Activated T-cell treated with anti-CD3 and anti-CD28 coated beads, Interleukin-2, amount 50 U/mL, for 72 hours (primary cell): ENCODE data around the gene ZG16. TPM values are rescaled to one million over a fixed set of nuclear protein-coding genes. Genes with fewer than 3 reads are reported as not detected.

Experiments used
- ATAC-seq, 2 donors: fragments of 150-1000 bp; cut with Tn5 transposase; replicated peaks in 1 of 2; 2 replicates each; pipeline ENCODE4 v1.10.0; 2021; ENCODE audit warnings: moderate library complexity in 2 of 2, mild to moderate bottlenecking in 1 of 2
- DNase-seq, 2 donors: peaks; one replicate each; pipeline ENCODE4 v3.0.0; 2021 to 2022; ENCODE audit warnings: mixed read lengths in 1 of 2
- H3K27ac Mint-ChIP-seq: one replicate; pipeline ENCODE4 v1.8.0; 2022; ENCODE audit warnings: mild to moderate bottlenecking, moderate library complexity, mixed read lengths
- H3K27me3 Mint-ChIP-seq: one replicate; pipeline ENCODE4 v1.8.0; 2022; ENCODE audit warnings: low read depth, mixed read lengths
- H3K36me3 Mint-ChIP-seq, 2 donors: one replicate each; pipeline ENCODE4 v1.8.0; 2022; ENCODE audit warnings: mixed read lengths in 2 of 2, mild to moderate bottlenecking in 1 of 2; ENCODE audit not compliant: insufficient read depth in 2 of 2
- H3K4me1 Mint-ChIP-seq: one replicate; pipeline ENCODE4 v1.8.0; 2022; ENCODE audit warnings: low read depth, mixed read lengths
- H3K4me3 Mint-ChIP-seq, 2 donors: one replicate each; pipeline ENCODE4 v1.8.0; 2022; ENCODE audit warnings: mild to moderate bottlenecking in 2 of 2, mixed read lengths in 2 of 2, moderate library complexity in 2 of 2
- H3K9me3 Mint-ChIP-seq, 2 donors: one replicate each; pipeline ENCODE4 v1.8.0; 2022; ENCODE audit warnings: mixed read lengths in 2 of 2
- total RNA-seq, 2 donors: library from RNA; stranded (reverse); gene quantifications; one replicate each; pipeline ENCODE4 v1.2.3, GENCODE V29; 2022

ZG16 gene
- total RNA-seq, 2 donors from 2014 or later, result not detected

DNA sequence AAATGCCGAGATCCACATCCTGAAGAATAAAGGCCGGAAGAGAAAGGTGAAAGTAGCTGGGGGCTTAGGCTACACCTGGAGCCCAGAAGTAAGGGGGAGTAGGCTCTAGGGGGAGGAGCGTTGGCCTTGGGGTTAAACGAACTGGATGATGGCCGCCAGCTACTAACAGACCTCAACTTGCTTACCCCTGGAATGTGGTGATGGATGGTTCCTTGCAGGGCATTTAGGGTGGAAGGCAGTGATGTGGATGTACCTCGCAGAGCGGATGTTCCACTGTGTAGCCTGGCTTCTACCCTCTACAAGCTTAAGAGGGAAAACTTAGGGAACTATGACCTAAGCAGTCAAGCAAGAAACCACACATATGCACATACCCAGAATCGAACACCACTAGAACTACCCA is 26.0 kb downstream of the ZG16 start:
- peaks cover 11 to 25% of the 10 kb centered on the region in 2 donors for H3K36me3 Mint-ChIP-seq
- DNase-seq, result no peak
- H3K9me3 Mint-ChIP-seq, result no peaks in the 10 kb centered on the region

DNA sequence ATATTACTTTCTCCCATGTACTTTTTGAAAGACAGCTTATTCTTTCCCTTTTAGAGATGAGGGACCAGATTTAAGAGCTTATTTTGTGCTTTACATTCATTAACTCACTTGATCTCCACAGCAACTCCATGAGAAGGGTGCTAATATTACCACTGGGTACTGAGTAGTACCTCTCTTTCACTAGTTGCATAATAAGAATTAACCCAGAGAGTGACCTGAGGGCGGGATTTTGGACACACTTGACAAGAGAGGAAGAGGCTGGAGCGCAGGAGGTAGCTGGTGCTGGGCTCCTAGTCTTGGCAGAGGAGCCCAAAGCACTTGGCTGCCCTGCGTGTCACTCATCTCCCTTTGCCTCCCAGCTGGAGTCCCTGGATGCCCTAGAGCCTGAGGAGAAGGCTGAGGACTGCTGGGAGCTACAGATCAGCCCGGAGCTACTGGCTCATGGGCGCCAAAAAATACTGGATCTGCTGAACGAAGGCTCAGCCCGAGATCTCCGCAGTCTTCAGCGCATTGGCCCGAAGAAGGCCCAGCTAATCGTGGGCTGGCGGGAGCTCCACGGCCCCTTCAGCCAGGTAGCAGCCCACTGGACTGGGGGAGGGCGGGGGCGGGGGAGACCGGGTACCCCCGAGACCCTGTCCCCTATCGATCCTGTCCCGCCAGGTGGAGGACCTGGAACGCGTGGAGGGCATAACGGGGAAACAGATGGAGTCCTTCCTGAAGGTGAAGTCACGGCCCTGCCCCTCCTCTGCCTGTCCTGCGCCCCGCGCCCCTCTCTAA is 26.6 kb downstream of the ZG16 start:
- DNase-seq (peak in 1 of 2 donors; percentile 15), ATAC-seq (no peak)
- H3K4me1 Mint-ChIP-seq, result peaks cover 35% of the 10 kb centered on the region
- no peaks in the 10 kb centered on the region for H3K27me3 Mint-ChIP-seq
- H3K27ac Mint-ChIP-seq, result peak overlapping the region; percentile 100
- peaks cover 11 to 25% of the 10 kb centered on the region in 2 donors for H3K36me3 Mint-ChIP-seq
- H3K9me3 Mint-ChIP-seq, result no peaks in the 10 kb centered on the region
- peak overlapping the region; percentile 97 to 99 for H3K4me3 Mint-ChIP-seq

More for the DNA sequence above, 26.0 kb downstream of the ZG16 start:
- Mint-ChIP-seq H3K27ac (peak overlapping the region; percentile 100), H3K4me1 (peaks cover 32% of the 10 kb centered on the region), H3K27me3 (no peaks in the 10 kb centered on the region), H3K4me3 (peak overlapping the region; percentile 97 to 99)
- no peak for ATAC-seq

DNA sequence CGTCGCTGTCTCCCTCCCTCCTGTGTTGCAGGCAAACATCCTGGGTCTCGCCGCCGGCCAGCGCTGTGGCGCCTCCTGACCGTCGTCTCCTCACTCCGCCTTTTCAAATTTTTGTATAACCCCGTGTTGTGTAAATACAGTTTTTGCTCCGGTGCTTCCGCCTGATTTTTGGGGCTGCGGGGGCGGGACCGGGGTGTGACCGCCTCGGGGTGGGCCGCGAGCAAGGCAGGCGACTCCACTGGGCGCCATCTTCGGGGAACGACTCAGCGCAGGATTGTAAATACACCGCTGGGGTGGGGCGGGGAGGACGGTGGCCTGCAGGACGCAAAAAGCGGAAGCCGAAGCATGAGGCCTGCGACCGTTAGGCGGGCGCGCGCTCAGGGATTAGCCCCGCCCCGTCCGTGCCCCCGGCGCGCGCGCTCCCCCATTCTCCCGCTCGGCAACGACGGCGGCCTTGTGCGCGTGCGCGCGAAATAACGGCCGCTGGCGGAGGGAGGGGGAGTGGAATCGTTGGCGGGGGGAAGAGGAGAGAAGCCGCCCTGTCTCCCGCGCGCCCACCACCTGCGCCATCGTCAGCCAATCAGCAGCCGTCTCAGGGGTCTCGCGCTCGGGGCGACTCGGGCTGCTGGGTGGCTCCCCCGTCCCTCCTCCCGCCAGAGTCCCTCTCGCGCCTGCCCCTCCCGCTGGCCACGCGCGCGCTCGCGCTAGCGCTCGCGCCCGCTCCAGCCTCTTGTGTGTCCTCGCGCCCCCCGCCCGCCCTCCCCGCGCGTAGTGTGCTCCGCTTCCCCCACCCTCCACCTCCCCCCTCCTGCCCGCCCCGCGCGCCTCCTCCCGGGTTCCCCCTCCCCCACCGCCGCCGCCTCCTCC is 27.4 kb downstream of the ZG16 start:
- peak overlapping the region; percentile 97 to 99 for H3K4me3 Mint-ChIP-seq
- DNase-seq (peak; percentile 98), ATAC-seq (peak; percentile 64 to 70)
- H3K27me3 Mint-ChIP-seq, result no peaks in the 10 kb centered on the region
- H3K9me3 Mint-ChIP-seq, result no peaks in the 10 kb centered on the region
- peak overlapping the region; percentile 99 for H3K27ac Mint-ChIP-seq
- peaks cover 43% of the 10 kb centered on the region for H3K4me1 Mint-ChIP-seq
- H3K36me3 Mint-ChIP-seq, result peaks cover 13 to 30% of the 10 kb centered on the region in 2 donors

DNA sequence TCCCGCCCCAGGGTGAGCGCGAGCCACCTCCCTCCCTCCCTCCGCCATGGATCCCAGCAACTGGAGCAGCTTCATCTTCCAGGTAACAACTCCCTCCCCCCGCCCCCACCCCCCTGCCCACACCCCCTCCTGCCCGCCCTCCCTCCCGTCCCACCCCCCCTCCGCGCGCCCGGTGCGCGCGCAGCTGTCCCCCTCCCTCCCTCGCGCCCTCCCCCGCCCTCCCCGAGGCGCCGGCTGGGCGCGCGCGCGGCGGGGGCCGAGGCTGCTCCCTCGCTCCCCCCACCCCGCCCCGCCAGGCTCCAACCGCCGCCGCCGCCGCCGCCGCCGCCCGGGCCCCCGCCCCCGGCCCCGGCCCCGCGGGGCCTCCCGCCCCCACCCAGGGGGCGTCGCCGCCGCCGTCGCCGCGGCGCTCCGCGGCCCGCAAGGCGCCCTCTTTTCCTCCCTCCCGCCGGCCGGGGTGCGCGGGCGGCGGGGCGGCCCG is 28.1 kb downstream of the ZG16 start, which contains the start of gene MAZ:
Gene MAZ (plus strand): TSS at position 431 of the 481 bp plus-strand sequence. CDS start 173 bp downstream, outside the sequence.
- Mint-ChIP-seq H3K27ac (peak within 1 kb of the TSS; percentile 99), H3K9me3 (no peaks in the 10 kb centered on the region), H3K4me3 (peak within 1 kb of the TSS; percentile 97 to 99), H3K36me3 (peaks cover 13 to 32% of the 10 kb centered on the region in 2 donors), H3K27me3 (no peaks in the 10 kb centered on the region), H3K4me1 (peaks cover 50% of the 10 kb centered on the region)
- ATAC-seq (peak in 1 of 2 donors; percentile 0), DNase-seq (peak; percentile 78 to 81)

- H3K4me1 Mint-ChIP-seq, result peaks cover 57% of the 10 kb centered on the region
- H3K27me3 Mint-ChIP-seq, result no peaks in the 10 kb centered on the region
- H3K9me3 Mint-ChIP-seq, result no peaks in the 10 kb centered on the region
- ATAC-seq (peak in 1 of 2 donors; percentile 3), DNase-seq (peak; percentile 64 to 74)
- H3K36me3 Mint-ChIP-seq, result peaks cover 13 to 26% of the 10 kb centered on the region in 2 donors
- no peak overlapping the region for H3K27ac Mint-ChIP-seq
- H3K4me3 Mint-ChIP-seq, result peak overlapping the region; percentile 87 to 95
Measured at GRCh38 chr16:29806641-29807425, 28.8 kb downstream of the ZG16 start.

GRCh38 chr16:29807426-29808218 is 29.6 kb downstream of the ZG16 start:
- Mint-ChIP-seq H3K9me3 (no peaks in the 10 kb centered on the region), H3K27ac (peak overlapping the region; percentile 91), H3K36me3 (peaks cover 13 to 26% of the 10 kb centered on the region in 2 donors), H3K4me3 (peak overlapping the region; percentile 87 to 95), H3K4me1 (peaks cover 65% of the 10 kb centered on the region), H3K27me3 (no peaks in the 10 kb centered on the region)
- peak; percentile 84 to 92 for DNase-seq
- ATAC-seq, result peak; percentile 51 to 58

DNA sequence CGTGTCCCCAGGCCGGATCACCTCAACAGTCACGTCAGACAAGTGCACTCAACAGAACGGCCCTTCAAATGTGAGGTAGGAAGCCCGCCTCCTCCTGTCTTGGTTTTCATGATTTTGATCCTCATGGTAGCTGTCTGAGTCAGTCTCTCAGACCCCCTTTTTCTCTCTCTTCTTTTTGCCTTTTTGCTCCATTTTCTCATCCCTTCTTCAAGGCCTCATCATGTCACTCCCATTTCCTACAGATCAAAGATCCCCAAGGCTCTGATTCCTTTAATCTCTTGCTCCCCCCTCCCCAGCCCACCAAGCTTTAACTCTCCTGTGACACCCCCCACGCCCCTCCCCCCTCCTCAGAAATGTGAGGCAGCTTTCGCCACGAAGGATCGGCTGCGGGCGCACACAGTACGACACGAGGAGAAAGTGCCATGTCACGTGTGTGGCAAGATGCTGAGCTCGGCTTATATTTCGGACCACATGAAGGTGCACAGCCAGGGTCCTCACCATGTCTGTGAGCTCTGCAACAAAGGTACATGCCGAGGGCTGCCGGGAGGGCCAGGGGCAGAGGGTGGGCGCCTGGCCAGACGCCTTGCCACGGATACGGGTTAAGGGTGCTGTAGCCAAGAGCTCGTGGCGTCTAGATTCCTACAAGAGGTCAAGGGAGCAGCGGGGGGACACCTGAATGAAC is 30.3 kb downstream of the ZG16 start:
- no peaks in the 10 kb centered on the region for H3K9me3 Mint-ChIP-seq
- H3K4me3 Mint-ChIP-seq, result peak overlapping the region; percentile 87 to 95
- H3K36me3 Mint-ChIP-seq, result peaks cover 13 to 25% of the 10 kb centered on the region in 2 donors
- ATAC-seq (peak; percentile 6 to 16), DNase-seq (peak; percentile 32 to 37)
- peak overlapping the region; percentile 91 for H3K27ac Mint-ChIP-seq
- H3K4me1 Mint-ChIP-seq, result peaks cover 69% of the 10 kb centered on the region
- no peaks in the 10 kb centered on the region for H3K27me3 Mint-ChIP-seq

DNA sequence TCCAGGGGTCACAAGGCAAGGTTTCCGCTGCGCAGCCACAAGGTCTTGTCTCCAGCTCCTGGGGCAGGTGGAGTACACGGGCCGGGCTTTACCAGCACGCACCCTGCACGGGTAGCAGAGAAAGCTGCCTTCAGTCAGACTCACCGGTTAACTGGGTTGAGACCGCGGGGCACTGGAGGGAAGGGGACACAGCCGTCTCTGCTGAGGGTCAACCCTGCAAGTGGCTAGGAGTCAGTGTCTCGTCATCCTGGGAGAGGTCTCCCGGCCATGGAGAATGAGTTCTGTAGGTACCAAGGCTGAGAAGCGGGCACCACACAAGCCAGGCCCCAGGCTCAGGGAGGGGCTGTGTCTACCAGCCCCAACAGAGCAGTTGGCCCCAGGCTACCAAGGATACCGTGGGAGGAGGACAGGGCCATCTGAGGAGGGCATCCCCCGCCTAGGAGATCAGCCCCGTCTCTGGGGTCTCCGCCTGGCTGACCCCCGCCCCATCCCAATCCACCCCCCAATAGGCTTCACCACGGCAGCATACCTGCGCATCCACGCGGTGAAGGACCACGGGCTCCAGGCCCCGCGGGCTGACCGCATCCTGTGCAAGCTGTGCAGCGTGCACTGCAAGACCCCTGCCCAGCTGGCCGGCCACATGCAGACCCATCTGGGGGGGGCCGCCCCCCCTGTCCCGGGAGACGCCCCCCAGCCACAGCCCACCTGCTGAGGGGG is 31.1 kb downstream of the ZG16 start:
- ATAC-seq (no peak), DNase-seq (peak in 1 of 2 donors; percentile 11)
- Mint-ChIP-seq H3K9me3 (no peaks in the 10 kb centered on the region), H3K27me3 (no peaks in the 10 kb centered on the region), H3K4me3 (peak overlapping the region; percentile 87 to 95), H3K36me3 (peaks cover 13 to 19% of the 10 kb centered on the region in 2 donors), H3K4me1 (peaks cover 68% of the 10 kb centered on the region), H3K27ac (peak overlapping the region; percentile 39)

- Mint-ChIP-seq H3K9me3 (no peaks in the 10 kb centered on the region), H3K27me3 (no peaks in the 10 kb centered on the region), H3K27ac (peak overlapping the region; percentile 19), H3K36me3 (peaks cover 10 to 15% of the 10 kb centered on the region in 2 donors), H3K4me1 (peaks cover 71% of the 10 kb centered on the region), H3K4me3 (peak overlapping the region; percentile 86 to 95)
- DNase-seq (peak; percentile 50 to 53), ATAC-seq (no peak)
Measured at GRCh38 chr16:29809850-29810698, 32.0 kb downstream of the ZG16 start.

DNA sequence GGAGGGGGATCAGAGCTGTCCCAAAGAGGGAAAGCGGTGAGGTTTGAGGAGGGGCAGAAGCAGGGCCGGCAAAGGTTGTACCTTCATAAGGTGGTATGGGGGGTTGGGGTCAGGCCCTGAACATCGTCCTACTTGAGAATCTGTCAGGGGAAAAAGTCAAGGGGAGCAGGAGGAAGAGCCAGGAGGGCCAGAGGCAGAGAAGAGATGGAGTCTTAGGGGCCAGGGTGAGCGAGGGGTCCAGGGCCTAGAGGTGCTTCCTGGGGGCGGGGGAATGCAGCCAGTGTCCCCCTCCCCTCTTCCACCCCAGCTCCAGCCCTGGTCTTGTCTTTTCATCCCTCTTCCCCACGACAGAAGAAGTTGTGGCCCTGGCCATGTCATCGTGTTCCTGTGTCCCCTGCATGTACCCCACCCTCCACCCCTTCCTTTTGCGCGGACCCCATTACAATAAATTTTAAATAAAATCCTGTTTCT is 32.7 kb downstream of the ZG16 start:
- ATAC-seq, result no peak
- peak overlapping the region; percentile 16 for H3K27ac Mint-ChIP-seq
- peak overlapping the region; percentile 86 to 95 for H3K4me3 Mint-ChIP-seq
- no peaks in the 10 kb centered on the region for H3K27me3 Mint-ChIP-seq
- no peak for DNase-seq
- peaks cover 73% of the 10 kb centered on the region for H3K4me1 Mint-ChIP-seq
- H3K36me3 Mint-ChIP-seq, result peaks cover 7 to 13% of the 10 kb centered on the region in 2 donors
- H3K9me3 Mint-ChIP-seq, result no peaks in the 10 kb centered on the region
